HCT116 (cell line): ENCODE measurements around the gene OR52A5. TPM values are rescaled to one million over a fixed set of nuclear protein-coding genes. Genes with fewer than 3 reads are reported as not detected.

Source experiments
- ATAC-seq: fragments of 200-7000 bp; cut with Tn5 transposase; 2 replicates; pipeline ENCODE4 v1.9.1; 2020; ENCODE audit warnings: mild to moderate bottlenecking, moderate library complexity
- BruUV-seq: library from RNA; stranded (reverse); fragments of 400-500 nt; replicated peaks from 2 replicates; lab custom pipeline; 2021; lab: Mats Ljungman, UMichigan
- CTCF ChIA-PET: fragments of 300-600 bp; sonication (Branson Sonifier 250); formaldehyde crosslinking; loops from one replicate; lab custom pipeline; 2021; ENCODE audit warnings: antibody characterized with exemption; lab: Charles Lee
- POLR2A ChIA-PET: fragments of 300-600, 350-600 bp; sonication (Branson Sonifier 250); formaldehyde crosslinking; loops from one replicate; lab custom pipeline; 2021; ENCODE audit warnings: antibody characterized with exemption; lab: Charles Lee
- RAD21 ChIA-PET, 2 experiments: fragments of 300-600 bp; sonication (Branson Sonifier 250); formaldehyde crosslinking; loops; one replicate each; lab custom pipeline; 2023; ENCODE audit warnings: low total read pairs in 2 of 2; ENCODE audit not compliant: uncharacterized antibody in 2 of 2, unreplicated experiment in 2 of 2, low non-redundant PET in 1 of 2; lab: Charles Lee
- DNase-seq: peaks from one replicate; pipeline ENCODE4 v3.0.0-alpha.2; 2010; ENCODE audit warnings: low read depth, low spot score
- H2AFZ ChIP-seq: fragments of 200-600 bp; shearing (Covaris generic), sonication (generic); 2 replicates; pipeline ENCODE4 v1.6.1; 2017; ENCODE audit warnings: low read depth, mixed run types, mixed read lengths, antibody characterized with exemption, low read length; ENCODE audit not compliant: poor library complexity, severe bottlenecking
- H3K27ac ChIP-seq: 2 replicates; pipeline ENCODE4 v1.5.1; 2012; ENCODE audit warnings: low read depth, low read length
- H3K27me3 ChIP-seq: fragments of 200-600 bp; sonication (generic); 2 replicates; pipeline ENCODE4 v1.6.1; 2016; ENCODE audit warnings: mixed run types, low read length, mixed read lengths; ENCODE audit not compliant: insufficient read depth
- H3K36me3 ChIP-seq, 2 experiments: fragments of 200-500 bp in 1 of 2; fragments of 200-600 bp in 1 of 2; sonication (Bioruptor generic) in 1 of 2; sonication (generic) in 1 of 2; 2 replicates each; pipeline versions ENCODE4 v1.5.1 to v1.6.1; 2014 to 2016; ENCODE audit warnings: low read length in 2 of 2, inconsistent platforms in 1 of 2, mixed read lengths in 1 of 2, mixed run types in 1 of 2; ENCODE audit not compliant: insufficient read depth in 2 of 2, control insufficient read depth in 1 of 2
- H3K4me1 ChIP-seq, 2 experiments: fragments of 200-600 bp in 1 of 2; sonication (generic) in 1 of 2; 2 replicates each; pipeline versions ENCODE4 v1.5.1 to v1.6.1; 2012 to 2017; ENCODE audit warnings: low read length in 2 of 2, inconsistent platforms in 1 of 2, mild to moderate bottlenecking in 1 of 2, mixed read lengths in 1 of 2, mixed run types in 1 of 2, moderate library complexity in 1 of 2; ENCODE audit not compliant: insufficient read depth in 2 of 2, control insufficient read depth in 1 of 2
- H3K4me2 ChIP-seq: fragments of 200-600 bp; sonication (generic); 2 replicates; pipeline ENCODE4 v1.6.1; 2017; ENCODE audit warnings: mixed run types, low read length, mixed read lengths
- H3K4me3 ChIP-seq, 2 experiments: fragments of 200-600 bp in 1 of 2; sonication (generic) in 1 of 2; replicated peaks in 1 of 2; 2 replicates each; pipeline ENCODE4 v1.5.1; 2011 to 2016; ENCODE audit warnings: low read length in 2 of 2, control low read depth in 1 of 2, low read depth in 1 of 2, mild to moderate bottlenecking in 1 of 2, mixed read lengths in 1 of 2, mixed run types in 1 of 2
- H3K79me2 ChIP-seq: fragments of 200-600 bp; sonication (generic); 2 replicates; pipeline ENCODE4 v1.6.1; 2017; ENCODE audit warnings: mild to moderate bottlenecking, mixed run types, low read length, moderate library complexity, mixed read lengths; ENCODE audit not compliant: insufficient read depth
- H3K9ac ChIP-seq: fragments of 200-600 bp; sonication (generic); 2 replicates; pipeline ENCODE4 v1.6.1; 2016; ENCODE audit warnings: low read length, mixed read lengths
- H3K9me2 ChIP-seq: fragments of 200-600 bp; sonication (generic), shearing (Covaris generic); 2 replicates; pipeline ENCODE4 v1.6.1; 2017; ENCODE audit warnings: mixed run types, mild to moderate bottlenecking, moderate library complexity; ENCODE audit not compliant: insufficient read depth
- H3K9me3 ChIP-seq, 2 experiments: fragments of 200-500 bp in 1 of 2; fragments of 200-600 bp in 1 of 2; sonication (Bioruptor generic) in 1 of 2; sonication (generic) in 1 of 2; 2 replicates each; pipeline ENCODE4 v1.6.1; 2014 to 2017; ENCODE audit warnings: low read length in 2 of 2, mixed read lengths in 2 of 2, inconsistent platforms in 1 of 2, low read depth in 1 of 2, mild to moderate bottlenecking in 1 of 2, mixed run types in 1 of 2, moderate library complexity in 1 of 2; ENCODE audit not compliant: control insufficient read depth in 1 of 2, insufficient read depth in 1 of 2
- H4K20me1 ChIP-seq: fragments of 200-600 bp; sonication (generic), shearing (Covaris generic); 2 replicates; pipeline ENCODE4 v1.6.1; 2017; ENCODE audit warnings: mixed run types, mild to moderate bottlenecking, moderate library complexity; ENCODE audit not compliant: insufficient read depth
- CBX3 ChIP-seq: IDR thresholded peaks from 2 replicates; pipeline ENCODE4 v1.6.1; 2012; ENCODE audit warnings: low read depth
- CEBPB ChIP-seq: IDR thresholded peaks from 2 replicates; pipeline ENCODE4 v1.6.1; 2012; ENCODE audit warnings: low read depth
- CTCF ChIP-seq, 3 experiments: fragments of 200-600 bp in 1 of 3; sonication (generic) in 1 of 3; IDR thresholded peaks in 2 of 3; conservative IDR thresholded peaks in 1 of 3; 2 replicates each; pipeline ENCODE4 v1.5.1; 2012 to 2017; ENCODE audit warnings: low read depth in 2 of 3, low read length in 2 of 3, antibody characterized with exemption in 1 of 3, borderline replicate concordance in 1 of 3, control low read depth in 1 of 3, mild to moderate bottlenecking in 1 of 3, mixed read lengths in 1 of 3, mixed run types in 1 of 3, moderate library complexity in 1 of 3; ENCODE audit not compliant: insufficient read depth in 1 of 3
- ELF1 ChIP-seq: IDR thresholded peaks from 2 replicates; pipeline ENCODE4 v1.6.1; 2012; ENCODE audit warnings: low read depth, borderline replicate concordance
- EZH2 ChIP-seq: fragments of 200-600 bp; sonication (generic); IDR thresholded peaks from 2 replicates; pipeline ENCODE4 v1.6.1; 2017; ENCODE audit warnings: antibody characterized with exemption, mixed run types
- EZH2phosphoT487 ChIP-seq: fragments of 200-600 bp; IDR thresholded peaks from 2 replicates; pipeline ENCODE4 v1.6.1; 2018; ENCODE audit warnings: antibody characterized with exemption, borderline replicate concordance
- FOSL1 ChIP-seq: IDR thresholded peaks from 2 replicates; pipeline ENCODE4 v1.6.1; 2012; ENCODE audit warnings: low read depth
- JUND ChIP-seq: IDR thresholded peaks from 2 replicates; pipeline ENCODE4 v1.6.1; 2012
- MAX ChIP-seq: IDR thresholded peaks from 2 replicates; pipeline ENCODE4 v1.6.1; 2012
- POLR2A ChIP-seq: IDR thresholded peaks from 2 replicates; pipeline ENCODE4 v1.7.0; 2011; ENCODE audit warnings: borderline replicate concordance; ENCODE audit not compliant: insufficient read depth, insufficient read length; ENCODE audit errors: extremely low read depth
- POLR2AphosphoS5 ChIP-seq: IDR thresholded peaks from 2 replicates; pipeline ENCODE4 v1.6.1; 2011; ENCODE audit warnings: mild to moderate bottlenecking, low read depth, low read length, moderate library complexity
- SIN3A ChIP-seq: IDR thresholded peaks from 2 replicates; pipeline ENCODE4 v1.6.1; 2012; ENCODE audit warnings: low read depth
- SRF ChIP-seq: IDR thresholded peaks from 2 replicates; pipeline ENCODE4 v1.6.1; 2012; ENCODE audit warnings: low read depth
- YY1 ChIP-seq: IDR thresholded peaks from 2 replicates; pipeline ENCODE4 v1.6.1; 2011; ENCODE audit warnings: low read length, low read depth, moderate library complexity, mild to moderate bottlenecking; ENCODE audit not compliant: insufficient replicate concordance; ENCODE audit errors: extremely low read depth
- ZBTB33 ChIP-seq: IDR thresholded peaks from 2 replicates; pipeline ENCODE4 v1.6.1; 2011; ENCODE audit warnings: mild to moderate bottlenecking, low read length, moderate library complexity; ENCODE audit not compliant: insufficient replicate concordance; ENCODE audit errors: extremely low read depth
- intact Hi-C: fragments of 100-400 bp; cut with micrococcal nuclease; formaldehyde crosslinking; loops from 2 replicates; pipeline ENCODE4 v1.10.0; 2022
- total RNA-seq: library from RNA; stranded (reverse); gene quantifications from one replicate; pipeline ENCODE4 v1.2.1, GENCODE V29; 2021; ENCODE audit not compliant: unreplicated experiment

OR52A5 gene
- total RNA-seq, 1 experiment from 2014 or later, result not detected

- Histone ChIP-seq H3K27me3 (peaks cover 58% of the 10 kb centered on the region), H3K79me2 (no peaks in the 10 kb centered on the region), H3K4me1 (no peaks in the 10 kb centered on the region), H3K9me3 (no peaks in the 10 kb centered on the region), H3K9me2 (no peaks in the 10 kb centered on the region)
- ChIA-PET POLR2A (no interaction called here), RAD21 (no interaction called here)
- BruUV-seq, result no TSS peak
- no peak for ATAC-seq
- intact Hi-C loops, result no loop called here
- TF ChIP-seq CBX3 (no peak), ZBTB33 (no peak), EZH2 (no peak)
- TF ChIP-seq, all 23 proteins: peak for 0
- Histone ChIP-seq H3K27ac (no peak overlapping the region), H2AFZ (no peak overlapping the region), H3K4me2 (no peak overlapping the region), H3K4me3 (no peak overlapping the region), H3K9ac (no peak overlapping the region), H4K20me1 (no peaks in the 10 kb centered on the region; the same call in 1 of the 2 replicates), H3K36me3 (no peaks in the 10 kb centered on the region)
- CTCF ChIA-PET, result no interaction called here
- DNase-seq, result no peak
Measured at GRCh38 chr11:5117588-5117987, 20.6 kb downstream of the OR52A5 start.

GRCh38 chr11:5115339-5115738, 22.8 kb downstream of the OR52A5 start:
- no TSS peak for BruUV-seq

More at GRCh38 chr11:5115339-5115738, 22.8 kb downstream of the OR52A5 start:
- CTCF ChIA-PET, result no interaction called here
- H2AFZ ChIP-seq, result no peak overlapping the region
- no peak overlapping the region for H3K4me2 ChIP-seq
- H3K36me3 ChIP-seq, result no peaks in the 10 kb centered on the region
- no peak overlapping the region for H3K9ac ChIP-seq
- no peak for DNase-seq
- no peak overlapping the region for H3K4me3 ChIP-seq
- TF ChIP-seq ZBTB33 (no peak), MAX (no peak), POLR2A (no peak), CTCF (IDR thresholded peaks at IDR 0.05 in 2 of 3, conservative IDR thresholded peaks at IDR 0.05 in 1 of 3; ENCODE audit: borderline replicate concordance in 1 of 3, insufficient read depth in 1 of 3, low read depth in 2 of 3, low read length in 2 of 3) (no peak), EZH2 (no peak), YY1 (no peak), EZH2phosphoT487 (no peak), JUND (no peak), ELF1 (no peak), SRF (no peak), FOSL1 (no peak), SIN3A (no peak), CEBPB (no peak), POLR2AphosphoS5 (no peak)
- no peaks in the 10 kb centered on the region for H3K9me3 ChIP-seq
- no peak for ATAC-seq
- H3K4me1 ChIP-seq, result no peaks in the 10 kb centered on the region
- peaks cover 51% of the 10 kb centered on the region for H3K27me3 ChIP-seq
- H3K27ac ChIP-seq, result no peak overlapping the region
- RAD21 ChIA-PET, result no interaction called here
- no peaks in the 10 kb centered on the region for H3K9me2 ChIP-seq
- POLR2A ChIA-PET, result no interaction called here
- intact Hi-C loops, result no loop called here
- no peaks in the 10 kb centered on the region for H3K79me2 ChIP-seq
- no peaks in the 10 kb centered on the region; the same call in 1 of the 2 replicates for H4K20me1 ChIP-seq
